HG02943 (cell line): ENCODE data around the gene TRPC4AP.
"Not testable (repeated sequence)": the region's sequence is repeated elsewhere in the genome, so short reads cannot be mapped to it uniquely, and the experiment has no call there.

Source experiments
- ATAC-seq: cut with Tn5 transposase; IDR thresholded peaks from one replicate; pipeline ENCODE4 v1.9.1; 2021; ENCODE audit warnings: mild to moderate bottlenecking, low read depth, moderate library complexity; ENCODE audit not compliant: unreplicated experiment

Gene TRPC4AP

DNA sequence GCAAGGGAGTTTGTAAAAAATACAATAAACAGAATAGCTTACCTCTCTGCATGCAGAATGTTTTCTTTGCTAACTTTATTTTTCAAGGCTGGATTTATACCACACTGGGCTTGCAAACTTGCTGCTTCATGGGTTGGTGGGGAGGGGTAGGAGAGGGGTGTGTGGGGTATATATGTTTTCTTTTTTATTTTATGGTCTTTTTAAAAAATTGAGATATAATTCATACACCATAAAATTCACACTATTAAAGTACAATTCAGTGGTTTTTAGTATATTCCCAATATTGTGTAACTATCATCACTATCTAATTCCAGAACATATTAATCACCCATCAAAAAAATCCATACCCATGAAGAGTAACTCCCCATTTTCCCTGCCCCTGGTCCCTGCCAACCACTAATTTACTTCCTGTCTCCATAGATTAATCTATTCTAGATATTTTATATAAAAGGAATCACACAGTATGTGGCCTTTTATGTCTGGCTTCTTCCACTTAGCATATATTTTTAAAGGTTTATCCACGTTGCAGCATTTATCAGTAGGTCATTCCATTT is 14.3 kb upstream of the TRPC4AP start:
- no peak for ATAC-seq

DNA sequence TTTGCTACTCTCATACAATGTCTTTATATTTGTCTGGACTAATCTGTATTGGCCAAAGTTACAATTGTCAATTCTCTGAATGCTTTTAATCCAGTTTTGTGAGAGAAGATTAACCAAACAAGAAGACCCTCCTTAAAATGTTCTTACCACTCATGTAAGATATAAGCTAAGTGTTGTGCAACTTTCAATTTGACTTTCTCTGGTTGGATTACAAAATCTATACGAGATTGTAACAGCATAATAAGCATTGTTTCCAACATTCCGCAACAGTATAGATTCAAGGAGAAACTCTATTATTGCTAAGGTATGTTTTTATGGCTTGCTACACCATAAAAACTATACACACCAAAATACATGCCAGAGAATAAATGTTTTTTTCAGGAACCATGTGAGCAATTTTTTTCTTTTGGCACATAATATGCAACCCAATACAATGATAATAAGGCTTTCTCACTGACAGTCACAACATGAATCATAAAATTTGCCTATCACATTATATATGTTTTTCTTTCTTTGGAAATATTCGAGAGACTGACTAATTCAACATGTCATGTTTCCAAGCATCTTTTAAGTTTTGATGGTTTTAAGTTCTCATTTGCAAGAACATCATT is 12.2 kb upstream of the TRPC4AP start:
- ATAC-seq: no peak

- no peak for ATAC-seq
Measured at GRCh38 chr20:35101620-35102019, 9.0 kb upstream of the TRPC4AP start.

DNA sequence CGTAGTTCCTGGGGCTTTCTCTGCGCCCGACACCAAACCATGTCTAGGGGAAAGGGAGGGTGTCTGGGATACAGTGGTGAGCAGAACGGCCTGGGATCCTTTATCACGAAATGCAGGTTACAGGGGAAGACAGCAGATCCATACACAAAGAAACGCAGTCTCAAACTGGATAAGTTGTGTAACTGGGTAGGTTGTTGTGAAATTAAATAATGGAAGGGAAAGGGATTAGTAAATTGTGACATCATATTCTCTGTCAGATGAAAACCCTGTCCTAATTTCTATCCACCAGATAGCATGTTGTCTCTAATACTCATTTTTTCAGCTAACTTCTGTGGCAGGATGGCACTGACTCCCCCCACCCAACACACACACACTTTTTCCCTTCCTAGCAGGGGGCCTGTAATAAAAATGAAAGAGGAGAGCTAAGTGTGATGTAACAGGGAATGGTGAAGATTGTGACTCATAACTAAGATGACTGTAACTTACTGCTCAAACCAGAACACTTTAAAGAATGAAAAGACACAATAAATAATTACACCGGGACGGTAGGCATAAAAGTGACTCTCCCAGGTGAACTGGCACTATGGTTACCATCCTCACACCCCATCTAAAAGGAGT is 769 bp upstream of the TRPC4AP start:
- ATAC-seq: no peak

GRCh38 chr20:35091816-35092523 is 637 bp downstream of the TRPC4AP start:
- ATAC-seq: peak; percentile 48

DNA sequence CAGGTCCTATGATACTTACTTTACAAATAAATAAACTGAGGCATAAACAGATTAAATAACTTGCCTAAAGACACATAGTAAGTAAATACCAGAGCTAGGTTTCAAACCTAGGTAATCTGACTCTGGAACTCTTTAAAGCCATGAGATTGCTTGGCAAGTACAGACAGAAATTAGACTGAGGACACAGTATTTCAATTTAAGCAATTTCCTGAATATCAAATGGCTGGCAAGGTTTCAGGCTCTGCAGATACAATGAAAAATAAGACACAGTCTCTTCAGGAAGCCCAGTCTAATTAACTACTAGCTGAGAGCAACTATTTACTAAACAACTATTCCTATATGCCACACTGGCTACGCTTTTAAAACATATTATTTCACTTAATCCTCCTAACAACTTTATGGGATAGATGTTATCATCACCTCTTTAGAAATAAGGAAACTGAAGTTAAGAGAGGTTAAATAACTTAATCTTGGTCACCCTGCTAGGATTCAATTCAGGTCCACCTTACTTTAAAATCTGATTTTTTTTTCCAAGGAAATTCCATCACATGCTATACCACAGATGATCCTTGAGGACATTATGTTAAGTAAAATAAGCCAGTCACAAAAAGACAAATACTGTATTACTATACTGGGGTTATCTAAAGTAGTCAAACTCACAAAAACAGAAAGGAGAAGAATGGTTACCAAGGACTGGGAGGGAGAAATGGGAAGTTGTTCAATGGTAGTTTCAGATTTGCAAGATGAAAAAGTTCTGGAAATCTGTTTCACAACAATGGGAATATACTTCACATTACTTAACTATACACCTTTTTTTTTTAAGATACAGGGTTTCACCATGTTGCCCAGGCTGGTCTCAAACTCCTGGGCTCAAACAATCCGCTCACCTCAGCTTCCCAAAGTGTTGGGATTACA is 4.1 kb downstream of the TRPC4AP start:
- no peak for ATAC-seq

GRCh38 chr20:35087791-35088190 is 4.8 kb downstream of the TRPC4AP start:
- no peak for ATAC-seq

DNA sequence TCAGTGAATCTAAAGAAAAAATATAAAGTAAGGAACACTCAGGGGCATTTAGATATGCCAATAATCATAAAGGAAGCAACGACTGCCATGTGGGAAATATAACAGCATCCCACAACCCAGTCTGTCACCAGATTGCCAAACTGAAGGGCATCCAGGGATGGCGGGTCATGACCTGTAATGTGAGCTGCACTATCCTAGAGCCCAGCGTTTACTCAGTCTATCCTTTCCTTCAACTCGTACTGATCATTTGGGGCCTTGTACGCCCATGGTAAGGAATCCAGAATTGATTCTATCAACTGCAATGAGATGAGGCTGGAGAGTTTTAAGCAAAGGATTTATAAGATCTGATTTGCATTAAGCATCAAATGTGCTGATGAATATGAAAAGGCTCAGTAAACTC is 5.3 kb downstream of the TRPC4AP start:
- no peak for ATAC-seq

DNA sequence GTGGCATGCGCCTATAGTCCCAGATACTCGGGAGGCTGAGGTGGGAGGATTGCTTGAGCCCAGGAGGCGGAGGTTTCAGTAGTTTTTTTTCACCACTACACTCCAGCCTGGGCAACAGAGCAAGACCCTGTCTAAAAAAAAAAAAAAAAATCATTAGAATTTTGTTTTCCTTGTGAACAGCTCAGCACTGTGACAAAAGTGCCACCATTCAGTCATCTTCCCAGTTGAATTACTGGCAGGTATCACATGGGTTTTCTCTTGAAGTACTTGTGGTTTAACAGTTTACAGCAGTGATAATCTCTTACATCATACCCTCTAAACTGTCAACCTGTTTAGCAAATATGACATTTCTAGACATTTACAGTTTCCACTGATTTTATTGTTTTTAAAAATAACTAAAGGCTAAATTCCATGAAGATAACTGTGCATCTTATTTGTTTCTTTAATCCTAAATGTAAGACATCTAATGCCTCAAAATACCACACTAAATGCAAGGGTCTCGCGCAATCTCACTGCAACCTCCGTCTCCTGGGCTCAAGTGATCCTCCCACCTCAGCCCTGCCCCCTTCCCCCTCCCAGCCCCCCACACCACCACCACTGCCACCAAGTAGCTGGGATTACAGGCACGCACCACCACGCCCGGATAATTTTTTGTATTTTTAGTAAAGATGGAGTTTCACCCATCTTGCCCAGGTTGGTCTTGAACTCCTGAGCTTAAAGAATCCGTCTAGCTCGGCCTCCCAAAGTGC is 7.0 kb downstream of the TRPC4AP start:
- ATAC-seq: no peak

GRCh38 chr20:35084998-35085397 is 7.6 kb downstream of the TRPC4AP start:
- no peak for ATAC-seq

GRCh38 chr20:35080348-35080642 is 12.3 kb downstream of the TRPC4AP start:
- ATAC-seq: not testable (repeated sequence)

GRCh38 chr20:35079472-35080347 is 12.9 kb downstream of the TRPC4AP start:
- ATAC-seq: no peak

DNA sequence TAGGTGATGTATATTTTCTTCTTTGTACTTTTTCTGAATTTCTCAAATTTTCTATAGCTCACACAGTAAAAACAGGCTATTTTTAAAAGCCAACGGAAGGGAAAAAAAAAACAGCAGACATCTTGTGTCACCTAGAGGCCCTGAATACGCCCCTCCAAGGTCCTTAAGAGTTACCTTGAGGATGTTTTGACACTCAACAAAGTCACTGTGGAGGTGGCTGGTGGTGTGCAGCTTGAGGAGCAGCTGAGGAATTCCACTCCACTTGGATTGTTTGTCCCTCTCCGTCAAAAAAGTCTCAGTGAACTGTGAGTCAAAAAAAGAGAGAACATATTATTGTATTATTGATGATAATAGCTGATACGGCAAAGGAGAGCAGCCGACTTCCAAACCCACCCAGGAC is 14.7 kb downstream of the TRPC4AP start:
- ATAC-seq: no peak

DNA sequence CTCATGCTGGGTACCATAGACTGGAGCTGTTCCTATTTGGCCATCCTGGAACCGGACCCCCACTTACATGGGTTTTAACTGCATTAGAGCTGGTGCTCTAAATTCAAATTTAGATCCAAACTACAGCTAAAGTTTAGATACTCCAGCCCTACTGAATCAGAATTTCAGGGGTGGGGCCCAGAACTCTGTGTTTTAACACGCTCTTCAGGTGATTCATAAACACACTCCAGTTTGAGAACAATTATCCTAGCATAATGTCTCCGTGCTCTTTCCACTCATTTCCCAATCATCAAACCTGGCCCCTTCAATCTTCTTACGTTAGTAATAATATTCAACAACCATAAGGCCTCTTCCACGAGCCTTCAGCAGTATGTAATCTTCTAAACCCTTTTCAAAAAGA is 15.3 kb downstream of the TRPC4AP start:
- ATAC-seq: no peak

DNA sequence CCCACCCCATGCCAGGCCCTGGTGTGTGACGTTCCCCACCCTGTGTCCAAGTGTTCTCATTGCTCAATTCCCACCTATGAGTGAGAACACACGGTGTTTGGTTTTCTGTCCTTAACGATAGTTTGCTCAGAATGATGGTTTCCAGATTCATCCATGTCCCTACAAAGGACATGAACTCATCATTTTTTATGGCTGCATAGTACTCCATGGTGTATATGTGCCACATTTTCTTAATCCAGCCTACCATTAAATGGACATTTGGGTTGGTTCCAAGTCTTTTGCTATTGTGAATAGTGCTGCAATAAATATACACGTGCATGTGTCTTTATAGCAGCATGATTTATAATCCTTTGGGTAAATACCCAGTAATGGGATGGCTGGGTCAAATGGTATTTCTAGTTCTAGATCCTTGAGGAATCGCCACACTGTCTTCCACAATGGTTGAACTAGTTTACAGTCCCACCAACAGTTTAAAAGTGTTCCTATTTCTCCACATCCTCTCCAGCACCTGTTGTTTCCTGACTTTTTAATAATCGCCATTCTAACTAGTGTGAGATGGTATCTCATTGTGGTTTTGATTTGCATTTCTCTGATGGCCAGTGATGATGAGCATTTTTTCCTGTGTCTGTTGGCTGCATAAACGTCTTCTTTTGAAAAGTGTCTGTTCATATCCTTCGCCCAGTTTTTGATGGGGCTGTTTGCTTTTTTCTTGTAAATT is 21.0 kb downstream of the TRPC4AP start:
- ATAC-seq: not testable (repeated sequence)

- ATAC-seq: no peak
Measured at GRCh38 chr20:35066194-35066593, 26.4 kb downstream of the TRPC4AP start.

DNA sequence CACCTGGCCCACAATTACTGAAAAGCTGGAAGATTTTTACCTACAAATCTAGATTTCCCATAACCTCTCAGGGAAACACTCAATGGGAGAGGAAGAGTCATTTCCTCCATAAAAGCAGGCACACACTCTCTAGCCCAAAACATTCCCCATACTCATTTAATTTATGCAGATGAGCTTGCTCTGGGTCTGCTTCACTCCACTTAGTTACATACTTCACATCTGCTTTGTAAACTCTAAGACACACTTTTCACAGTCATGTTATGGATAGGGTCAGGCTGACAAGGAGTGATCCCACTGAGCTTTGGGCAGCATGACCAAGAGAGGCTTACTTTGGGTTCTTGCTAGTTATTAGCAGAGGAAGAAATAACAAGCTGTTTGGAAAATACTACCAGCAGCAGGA is 27.4 kb downstream of the TRPC4AP start:
- ATAC-seq: no peak

DNA sequence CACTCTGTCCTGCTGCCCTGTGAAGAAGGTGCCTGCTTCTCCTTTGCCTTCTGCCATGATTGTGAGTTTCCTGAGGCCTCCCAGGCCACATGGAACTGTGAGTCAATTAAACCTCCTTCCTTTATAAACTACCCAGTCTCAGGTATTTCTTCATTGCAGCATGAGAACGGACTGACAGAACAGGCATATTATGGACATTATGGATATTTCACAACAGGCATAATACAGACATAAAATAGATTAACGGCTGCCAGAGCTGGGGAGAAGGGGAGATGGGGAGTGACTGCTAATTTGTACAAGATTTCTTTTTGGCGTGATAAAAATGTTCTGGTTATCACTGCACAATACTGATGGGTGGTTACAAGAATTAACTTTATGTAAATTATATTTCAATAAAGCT is 29.4 kb downstream of the TRPC4AP start:
- no peak for ATAC-seq

- no peak for ATAC-seq
Measured at GRCh38 chr20:35062478-35062877, 30.1 kb downstream of the TRPC4AP start.
